ENCODE measurements around the gene RNF39.
"Not testable (repeated sequence)": the region's sequence is repeated elsewhere in the genome, so short reads cannot be mapped to it uniquely, and the experiment has no call there.

Gene RNF39

GRCh38 chr6:30060606-30061091 is 14.9 kb downstream of the RNF39 start:
- peak in 1 of 2 donors; percentile 36 for DNase-seq

- no peak for DNase-seq
Observed at GRCh38 chr6:30055513-30055912, 20.1 kb downstream of the RNF39 start.

GRCh38 chr6:30053682-30054081 is 21.9 kb downstream of the RNF39 start:
- DNase-seq: no peak

- no peak for DNase-seq
Observed at GRCh38 chr6:30047220-30047619, 28.3 kb downstream of the RNF39 start.

- DNase-seq: no peak
Observed at GRCh38 chr6:30044630-30045029, 30.9 kb downstream of the RNF39 start.

- no peak for DNase-seq
Observed at GRCh38 chr6:30043744-30044143, 31.8 kb downstream of the RNF39 start.

GRCh38 chr6:30042914-30043313 is 32.7 kb downstream of the RNF39 start:
- no peak for DNase-seq

GRCh38 chr6:30042476-30042875 is 33.1 kb downstream of the RNF39 start:
- no peak for DNase-seq

GRCh38 chr6:30041821-30042220 is 33.7 kb downstream of the RNF39 start:
- no peak for DNase-seq

GRCh38 chr6:30041221-30041620 is 34.3 kb downstream of the RNF39 start:
- DNase-seq: no peak

GRCh38 chr6:30037182-30037788 is 38.3 kb downstream of the RNF39 start:
- no peak for DNase-seq

GRCh38 chr6:30035784-30036183 is 39.8 kb downstream of the RNF39 start:
- no peak for DNase-seq

- DNase-seq: not testable (repeated sequence)
Observed at GRCh38 chr6:30033440-30033839, 42.1 kb downstream of the RNF39 start.

GRCh38 chr6:30031381-30031780 is 44.2 kb downstream of the RNF39 start:
- no peak for DNase-seq

- DNase-seq: no peak
Observed at GRCh38 chr6:30029588-30029987, 46.0 kb downstream of the RNF39 start.

GRCh38 chr6:30025186-30025585 is 50.4 kb downstream of the RNF39 start:
- no peak for DNase-seq

- DNase-seq: not testable (repeated sequence)
Observed at GRCh38 chr6:30022712-30023111, 52.9 kb downstream of the RNF39 start.

GRCh38 chr6:30022189-30022588 is 53.4 kb downstream of the RNF39 start:
- DNase-seq: no peak

GRCh38 chr6:30020626-30021025 is 54.9 kb downstream of the RNF39 start:
- DNase-seq: no peak

Data from stimulated activated CD4-positive, alpha-beta T cell treated with anti-CD3 and anti-CD28 coated beads, Interleukin-2, amount 100 ng/mL, for 48 hours (primary cell).